Endothelial cell of umbilical vein (primary cell): ENCODE measurements around the gene SUGCT. TPM values are rescaled to one million over a fixed set of nuclear protein-coding genes. Genes with fewer than 3 reads are reported as not detected.

Experiments
- BruUV-seq: library from RNA; stranded (reverse); fragments of 400-500 nt; replicated peaks from 2 replicates; lab custom pipeline; 2021; lab: Mats Ljungman, UMichigan
- CTCF ChIA-PET: fragments of 300-600, 350-600 bp; sonication (Branson Sonifier 250); formaldehyde crosslinking; loops from one replicate; lab custom pipeline; 2021; ENCODE audit warnings: antibody characterized with exemption, inconsistent platforms; lab: Charles Lee
- POLR2A ChIA-PET: fragments of 300-600, 350-600 bp; sonication (Branson Sonifier 250); formaldehyde crosslinking; loops from one replicate; lab custom pipeline; 2021; ENCODE audit warnings: antibody characterized with exemption, inconsistent platforms; lab: Charles Lee
- DNase-seq: peaks from one replicate; pipeline ENCODE4 v3.0.0-alpha.2; 2011; ENCODE audit warnings: low read depth, low spot score
- FAIRE-seq: peaks from 2 replicates; lab custom pipeline; 2011; peaks lifted over from hg19 to GRCh38; lab: Jason Lieb, UNC
- H2AFZ ChIP-seq: 2 replicates; pipeline ENCODE4 v1.6.0; 2012; ENCODE audit warnings: low read depth, low read length, control low read depth, inconsistent platforms
- H3K27ac ChIP-seq: 2 replicates; pipeline ENCODE4 v1.5.1; 2011; ENCODE audit warnings: low read depth, mild to moderate bottlenecking, control low read depth, low read length, moderate library complexity; ENCODE audit not compliant: insufficient read depth
- H3K27me3 ChIP-seq, 2 experiments: 2 replicates each; pipeline versions ENCODE4 v1.6.0 to v1.6.1; 2011; ENCODE audit warnings: low read length in 2 of 2, mixed read lengths in 1 of 2; ENCODE audit not compliant: control insufficient read depth in 2 of 2, insufficient read depth in 2 of 2
- H3K36me3 ChIP-seq, 2 experiments: 2 replicates in 1 of 2; 3 replicates in 1 of 2; pipeline ENCODE4 v1.5.1; 2011; ENCODE audit warnings: low read length in 2 of 2, mild to moderate bottlenecking in 1 of 2, moderate library complexity in 1 of 2; ENCODE audit not compliant: control insufficient read depth in 2 of 2, insufficient read depth in 2 of 2; ENCODE audit errors: extremely low read depth in 1 of 2
- H3K4me1 ChIP-seq: 3 replicates; pipeline ENCODE4 v1.5.1; 2011; ENCODE audit warnings: mild to moderate bottlenecking, low read length; ENCODE audit not compliant: control insufficient read depth, insufficient read depth; ENCODE audit errors: extremely low read depth
- H3K4me2 ChIP-seq: 2 replicates; pipeline ENCODE4 v1.6.1; 2011; ENCODE audit warnings: low read length, control low read depth, mixed read lengths; ENCODE audit not compliant: insufficient read depth
- H3K4me3 ChIP-seq, 3 experiments: fragments of 200-600 bp in 1 of 3; sonication (generic), shearing (Covaris generic) in 1 of 3; replicated peaks in 1 of 3; 2 replicates each; pipeline ENCODE4 v1.5.1; 2011 to 2016; ENCODE audit warnings: control low read depth in 3 of 3, low read length in 3 of 3, mild to moderate bottlenecking in 2 of 3, inconsistent platforms in 1 of 3, low read depth in 1 of 3, moderate library complexity in 1 of 3; ENCODE audit not compliant: insufficient read depth in 1 of 3
- H3K79me2 ChIP-seq: 2 replicates; pipeline ENCODE4 v1.6.0; 2012; ENCODE audit warnings: low read length, inconsistent platforms; ENCODE audit not compliant: control insufficient read depth, insufficient read depth
- H3K9ac ChIP-seq: replicated peaks from 2 replicates; pipeline ENCODE3; 2011; ENCODE audit warnings: low read length, control low read depth; ENCODE audit not compliant: insufficient read depth; ENCODE audit errors: extremely low read depth
- H3K9me1 ChIP-seq: replicated peaks from 3 replicates; pipeline ENCODE4 v1.6.0; 2011; ENCODE audit warnings: mild to moderate bottlenecking, low read length; ENCODE audit not compliant: control insufficient read depth, insufficient read depth; ENCODE audit errors: extremely low read depth
- H3K9me3 ChIP-seq: replicated peaks from 2 replicates; pipeline ENCODE4 v1.5.1; 2012; ENCODE audit warnings: low read length, inconsistent platforms; ENCODE audit not compliant: control insufficient read depth, insufficient read depth
- H4K20me1 ChIP-seq: replicated peaks from 2 replicates; pipeline ENCODE3; 2011; ENCODE audit warnings: mild to moderate bottlenecking, low read length; ENCODE audit not compliant: control insufficient read depth, insufficient read depth; ENCODE audit errors: extremely low read depth
- CTCF ChIP-seq, 2 donors: IDR thresholded peaks; 1 replicate in 1 of 2; 2 replicates in 1 of 2; pipeline ENCODE4 v1.5.1; 2011; ENCODE audit warnings: low read length in 2 of 2, mild to moderate bottlenecking in 2 of 2, moderate library complexity in 2 of 2, control low read depth in 1 of 2, inconsistent platforms in 1 of 2, low read depth in 1 of 2; ENCODE audit not compliant: insufficient read depth in 1 of 2; ENCODE audit errors: extremely low read depth in 1 of 2
- EZH2 ChIP-seq: IDR thresholded peaks from 2 replicates; pipeline ENCODE4 v1.6.1; 2012; ENCODE audit warnings: borderline replicate concordance, low read depth, mild to moderate bottlenecking, moderate library complexity, low read length, inconsistent platforms; ENCODE audit not compliant: severe bottlenecking
- FOS ChIP-seq: IDR thresholded peaks from 2 replicates; pipeline ENCODE4 v1.6.1; 2011; ENCODE audit warnings: mild to moderate bottlenecking, low read length, moderate library complexity, borderline replicate concordance; ENCODE audit not compliant: insufficient read depth
- GATA2 ChIP-seq: IDR thresholded peaks from 2 replicates; pipeline ENCODE4 v1.7.0; 2011; ENCODE audit warnings: low read depth, mild to moderate bottlenecking, moderate library complexity, mixed read lengths, low read length; ENCODE audit not compliant: insufficient read length, insufficient read depth
- JUN ChIP-seq: IDR thresholded peaks from 2 replicates; pipeline ENCODE4 v1.6.1; 2011; ENCODE audit warnings: borderline replicate concordance, low read depth; ENCODE audit not compliant: insufficient read length, insufficient read depth
- MAX ChIP-seq: IDR thresholded peaks from 2 replicates; pipeline ENCODE4 v1.6.1; 2011; ENCODE audit not compliant: insufficient read depth, insufficient read length
- MYC ChIP-seq: IDR thresholded peaks from one replicate; pipeline ENCODE4 v1.6.1; 2011; ENCODE audit warnings: mild to moderate bottlenecking, low read depth, low read length
- POLR2A ChIP-seq: IDR thresholded peaks from 2 replicates; pipeline ENCODE4 v1.6.1; 2012; ENCODE audit warnings: low read depth, mild to moderate bottlenecking, control low read depth, low read length
- POLR2AphosphoS5 ChIP-seq: IDR thresholded peaks from 2 replicates; pipeline ENCODE4 v1.6.1; 2012; ENCODE audit warnings: low read depth, mild to moderate bottlenecking, control low read depth, low read length, moderate library complexity; ENCODE audit not compliant: insufficient read depth
- dilution Hi-C: fragments of 300-500 bp; cut with MboI; formaldehyde crosslinking; loops from one replicate; pipeline ENCODE4 v1.15.0; 2019; ENCODE audit warnings: low sequenced_read_pairs; ENCODE audit not compliant: extremely low pct_ligation_motif_present
- intact Hi-C: fragments of 100-400 bp; cut with micrococcal nuclease; formaldehyde crosslinking; loops from one replicate; pipeline ENCODE4 v1.10.0; 2022
- polyA plus RNA-seq, 4 experiments: library from polyadenylated mRNA; depleted of rRNA in 3 of 4; stranded (reverse) in 3 of 4; unstranded in 1 of 4; fragments of >200 nt; gene quantifications; 2 replicates each; pipeline versions ENCODE4 v1.2.1 to v1.2.3, GENCODE V29; 2011 to 2012; ENCODE audit warnings: missing spikeins in 1 of 4
- total RNA-seq: library from RNA; stranded (reverse); gene quantifications from 2 replicates; pipeline ENCODE4 v1.2.3, GENCODE V29; 2021

SUGCT gene
- total and polyA plus RNA-seq, 2 donors (not counting 3 experiments of a cell fraction or from before 2014, with no cell fraction given) = 1.2 to 1.4 TPM

GRCh38 chr7:40597517-40597916, 462.7 kb downstream of the SUGCT start:
- H3K36me3 ChIP-seq = no peaks in the 10 kb centered on the region
- no TSS peak for BruUV-seq
- no peak overlapping the region for H2AFZ ChIP-seq
- H3K79me2 ChIP-seq = no peaks in the 10 kb centered on the region
- no peak for TF ChIP-seq JUN
- TF ChIP-seq POLR2AphosphoS5 = no peak
- no peak for TF ChIP-seq EZH2
- no peak for TF ChIP-seq FOS
- no peak for TF ChIP-seq POLR2A
- TF ChIP-seq MAX = no peak
- TF ChIP-seq GATA2 = no peak
- no peak for TF ChIP-seq CTCF (IDR thresholded peaks at IDR 0.05; ENCODE audit: extremely low read depth in 1 of 2, insufficient read depth in 1 of 2, low read depth in 1 of 2, low read length in 2 of 2)
- no peak for TF ChIP-seq MYC
- intact Hi-C loops = no loop called here
- no peaks in the 10 kb centered on the region for H3K27me3 ChIP-seq
- ChIA-PET CTCF (interaction anchor here (1.1 to 1.2 kb wide), 2 partner anchors 24 to 365 kb away, joined by 3 to 5 read pairs; no protein-coding TSS in a partner anchor), POLR2A (no interaction called here)
- H3K4me2 ChIP-seq = no peak overlapping the region
- H3K4me3 ChIP-seq = no peak overlapping the region
- H3K27ac ChIP-seq = no peak overlapping the region
- no peaks in the 10 kb centered on the region for H3K9me3 ChIP-seq
- FAIRE-seq (no peak), DNase-seq (no peak)
- dilution Hi-C loops = no loop called here
- H4K20me1 ChIP-seq = no peaks in the 10 kb centered on the region
- no peaks in the 10 kb centered on the region for H3K9me1 ChIP-seq
- H3K4me1 ChIP-seq = no peaks in the 10 kb centered on the region
- no peak overlapping the region for H3K9ac ChIP-seq
